ENCODE data around the gene CUL2.

GRCh38 chr10:34996843-34997242 is 93.3 kb downstream of the CUL2 start:
- no peak for TF ChIP-seq CTCF (IDR thresholded peaks at IDR 0.05)
- no peak for TF ChIP-seq POLR2A (IDR thresholded peaks at IDR 0.05)
